Activated T-helper 17 cell treated with anti-CD3 and anti-CD28 coated beads, Interleukin-2, amount 50 U/mL, for 72 hours (primary cell): Measurements from ENCODE around the gene SFXN3. TPM values are rescaled to one million over a fixed set of nuclear protein-coding genes. Genes with fewer than 3 reads are reported as not detected.

Experiments used
- ATAC-seq: fragments of 150-1000 bp; cut with Tn5 transposase; replicated peaks from 2 replicates; pipeline ENCODE4 v1.10.0; 2021; ENCODE audit warnings: mild to moderate bottlenecking, moderate library complexity
- H3K27ac Mint-ChIP-seq: one replicate; pipeline ENCODE4 v1.8.0; 2022; ENCODE audit warnings: mixed read lengths
- H3K27me3 Mint-ChIP-seq: one replicate; pipeline ENCODE4 v1.8.0; 2022; ENCODE audit warnings: mixed read lengths
- H3K36me3 Mint-ChIP-seq: one replicate; pipeline ENCODE4 v1.8.0; 2022; ENCODE audit warnings: low read depth, mild to moderate bottlenecking, mixed read lengths
- H3K4me1 Mint-ChIP-seq: one replicate; pipeline ENCODE4 v1.8.0; 2022; ENCODE audit warnings: mixed read lengths
- H3K4me3 Mint-ChIP-seq: one replicate; pipeline ENCODE4 v1.8.0; 2022; ENCODE audit warnings: mild to moderate bottlenecking, mixed read lengths
- H3K9me3 Mint-ChIP-seq: one replicate; pipeline ENCODE4 v1.8.0; 2022; ENCODE audit warnings: mixed read lengths
- total RNA-seq, 2 donors: library from RNA; stranded (reverse); gene quantifications; one replicate each; pipeline ENCODE4 v1.2.3, GENCODE V29; 2022

SFXN3 gene
- total RNA-seq, 2 donors from 2014 or later: 45.9 to 150 TPM

- Mint-ChIP-seq H3K4me1 (peaks cover 29% of the 10 kb centered on the region), H3K36me3 (no peaks in the 10 kb centered on the region), H3K9me3 (no peaks in the 10 kb centered on the region), H3K27me3 (peaks cover 41% of the 10 kb centered on the region), H3K27ac (no peak overlapping the region), H3K4me3 (no peak overlapping the region)
- no peak for ATAC-seq
These were observed 15.6 kb downstream of the SFXN3 start for GRCh38 chr10:101046332-101047238.

- Mint-ChIP-seq H3K27me3 (peaks cover 41% of the 10 kb centered on the region), H3K4me1 (peaks cover 26% of the 10 kb centered on the region), H3K27ac (no peak overlapping the region), H3K9me3 (no peaks in the 10 kb centered on the region), H3K36me3 (no peaks in the 10 kb centered on the region), H3K4me3 (no peak overlapping the region)
- ATAC-seq: no peak
These were observed 16.2 kb downstream of the SFXN3 start for GRCh38 chr10:101047268-101047667.

- ATAC-seq: no peak
- no peak overlapping the region for H3K4me3 Mint-ChIP-seq
- H3K27ac Mint-ChIP-seq: no peak overlapping the region
- H3K4me1 Mint-ChIP-seq: peaks cover 19% of the 10 kb centered on the region
- H3K9me3 Mint-ChIP-seq: no peaks in the 10 kb centered on the region
- peaks cover 41% of the 10 kb centered on the region for H3K27me3 Mint-ChIP-seq
- H3K36me3 Mint-ChIP-seq: no peaks in the 10 kb centered on the region
These were observed 17.2 kb downstream of the SFXN3 start for GRCh38 chr10:101047961-101048892.

GRCh38 chr10:101050208-101051069 is 19.4 kb downstream of the SFXN3 start:
- no peak overlapping the region for H3K27ac Mint-ChIP-seq
- ATAC-seq: peak; percentile 84
- H3K4me1 Mint-ChIP-seq: peaks cover 15% of the 10 kb centered on the region
- no peaks in the 10 kb centered on the region for H3K9me3 Mint-ChIP-seq
- H3K36me3 Mint-ChIP-seq: no peaks in the 10 kb centered on the region
- peaks cover 41% of the 10 kb centered on the region for H3K27me3 Mint-ChIP-seq
- H3K4me3 Mint-ChIP-seq: peak overlapping the region; percentile 13

GRCh38 chr10:101052285-101052684 is 21.3 kb downstream of the SFXN3 start:
- no peak overlapping the region for H3K4me3 Mint-ChIP-seq
- no peaks in the 10 kb centered on the region for H3K9me3 Mint-ChIP-seq
- H3K27me3 Mint-ChIP-seq: peaks cover 31% of the 10 kb centered on the region
- no peak for ATAC-seq
- H3K27ac Mint-ChIP-seq: no peak overlapping the region
- H3K4me1 Mint-ChIP-seq: peaks cover 15% of the 10 kb centered on the region
- H3K36me3 Mint-ChIP-seq: no peaks in the 10 kb centered on the region

GRCh38 chr10:101053516-101053915 is 22.5 kb downstream of the SFXN3 start:
- H3K9me3 Mint-ChIP-seq: no peaks in the 10 kb centered on the region
- no peak for ATAC-seq
- H3K27ac Mint-ChIP-seq: no peak overlapping the region
- no peaks in the 10 kb centered on the region for H3K36me3 Mint-ChIP-seq
- peaks cover 12% of the 10 kb centered on the region for H3K4me1 Mint-ChIP-seq
- no peak overlapping the region for H3K4me3 Mint-ChIP-seq
- peaks cover 19% of the 10 kb centered on the region for H3K27me3 Mint-ChIP-seq

- no peak overlapping the region for H3K4me3 Mint-ChIP-seq
- no peaks in the 10 kb centered on the region for H3K36me3 Mint-ChIP-seq
- ATAC-seq: no peak
- no peak overlapping the region for H3K27ac Mint-ChIP-seq
- H3K4me1 Mint-ChIP-seq: peaks cover 8% of the 10 kb centered on the region
- no peaks in the 10 kb centered on the region for H3K9me3 Mint-ChIP-seq
- peaks cover 10% of the 10 kb centered on the region for H3K27me3 Mint-ChIP-seq
These were observed 23.3 kb downstream of the SFXN3 start for GRCh38 chr10:101054351-101054750.

GRCh38 chr10:101054876-101055275 is 23.8 kb downstream of the SFXN3 start:
- H3K4me1 Mint-ChIP-seq: peaks cover 13% of the 10 kb centered on the region
- no peak overlapping the region for H3K4me3 Mint-ChIP-seq
- H3K36me3 Mint-ChIP-seq: no peaks in the 10 kb centered on the region
- no peaks in the 10 kb centered on the region for H3K9me3 Mint-ChIP-seq
- no peak overlapping the region for H3K27ac Mint-ChIP-seq
- ATAC-seq: no peak
- peaks cover 5% of the 10 kb centered on the region for H3K27me3 Mint-ChIP-seq

- Mint-ChIP-seq H3K9me3 (no peaks in the 10 kb centered on the region), H3K27me3 (peaks cover 5% of the 10 kb centered on the region), H3K4me3 (no peak overlapping the region), H3K27ac (no peak overlapping the region), H3K36me3 (no peaks in the 10 kb centered on the region), H3K4me1 (peaks cover 14% of the 10 kb centered on the region)
- no peak for ATAC-seq
These were observed 24.4 kb downstream of the SFXN3 start for GRCh38 chr10:101055411-101055810.

GRCh38 chr10:101056365-101057151 is 25.5 kb downstream of the SFXN3 start:
- ATAC-seq: no peak
- no peaks in the 10 kb centered on the region for H3K9me3 Mint-ChIP-seq
- H3K4me1 Mint-ChIP-seq: peaks cover 7% of the 10 kb centered on the region
- no peaks in the 10 kb centered on the region for H3K36me3 Mint-ChIP-seq
- no peaks in the 10 kb centered on the region for H3K27me3 Mint-ChIP-seq
- H3K4me3 Mint-ChIP-seq: no peak overlapping the region
- no peak overlapping the region for H3K27ac Mint-ChIP-seq

GRCh38 chr10:101060036-101060950 is 29.3 kb downstream of the SFXN3 start:
- peak overlapping the region; percentile 86 for H3K4me3 Mint-ChIP-seq
- peaks cover 7% of the 10 kb centered on the region for H3K4me1 Mint-ChIP-seq
- H3K27ac Mint-ChIP-seq: peak overlapping the region; percentile 94
- H3K27me3 Mint-ChIP-seq: peaks cover 15% of the 10 kb centered on the region
- H3K36me3 Mint-ChIP-seq: no peaks in the 10 kb centered on the region
- H3K9me3 Mint-ChIP-seq: no peaks in the 10 kb centered on the region
- peak; percentile 87 for ATAC-seq

GRCh38 chr10:101060951-101061623 is 30.1 kb downstream of the SFXN3 start:
- Mint-ChIP-seq H3K36me3 (no peaks in the 10 kb centered on the region), H3K4me1 (peaks cover 7% of the 10 kb centered on the region), H3K4me3 (peak overlapping the region; percentile 86), H3K27ac (peak overlapping the region; percentile 94), H3K9me3 (no peaks in the 10 kb centered on the region), H3K27me3 (peaks cover 21% of the 10 kb centered on the region)
- peak; percentile 74 for ATAC-seq
